HepG2 (cell line): ENCODE results near the gene CMIP. TPM values are rescaled to one million over a fixed set of nuclear protein-coding genes. Genes with fewer than 3 reads are reported as not detected.
A peak's percentile ranks its signal among the peaks of the same experiment; 100 is the strongest.

Source experiments
- ARNTL ChIP-seq: sonication (generic); formaldehyde crosslinking; IDR thresholded peaks from 2 replicates; pipeline ENCODE4 v1.4.0; 2020; ENCODE audit warnings: mild to moderate bottlenecking, missing genetic modification reagents
- ELF4 ChIP-seq: sonication (generic); formaldehyde crosslinking; IDR thresholded peaks from 2 replicates; pipeline ENCODE4 v1.5.0; 2020; ENCODE audit warnings: missing genetic modification reagents, mild to moderate bottlenecking, moderate library complexity, borderline replicate concordance
- ETV6 ChIP-seq: sonication (generic); formaldehyde crosslinking; conservative IDR thresholded peaks from 2 replicates; pipeline ENCODE4 v1.4.0; 2020; ENCODE audit warnings: missing genetic modification reagents
- FUBP1 ChIP-seq: sonication (generic); formaldehyde crosslinking; IDR thresholded peaks from 2 replicates; pipeline ENCODE4 v1.5.1; 2020; ENCODE audit warnings: missing genetic modification reagents, mild to moderate bottlenecking, borderline replicate concordance
- GMEB2 ChIP-seq: IDR thresholded peaks from 2 replicates; pipeline ENCODE4 v1.6.1; 2016; ENCODE audit warnings: missing biosample characterization, missing genetic modification reagents, low read depth
- KIAA2018 ChIP-seq: sonication (generic); formaldehyde crosslinking; IDR thresholded peaks from 2 replicates; pipeline ENCODE4 v1.5.0; 2020; ENCODE audit warnings: mild to moderate bottlenecking, missing genetic modification reagents, borderline replicate concordance
- MIER2 ChIP-seq: IDR thresholded peaks from 2 replicates; pipeline ENCODE4 v1.6.1; 2016; ENCODE audit warnings: missing biosample characterization, missing genetic modification reagents
- NR2F6 ChIP-seq, 2 experiments: IDR thresholded peaks; 2 replicates each; pipeline ENCODE4 v1.6.1; 2016; ENCODE audit warnings: antibody characterized with exemption in 1 of 2, mild to moderate bottlenecking in 1 of 2
- SETDB1 ChIP-seq: sonication (generic); formaldehyde crosslinking; IDR thresholded peaks from 2 replicates; pipeline ENCODE4 v1.5.1; 2020; ENCODE audit warnings: missing genetic modification reagents, mild to moderate bottlenecking, borderline replicate concordance
- SP4 ChIP-seq: sonication (generic); formaldehyde crosslinking; IDR thresholded peaks from 2 replicates; pipeline ENCODE4 v1.8.1; 2023; ENCODE audit warnings: mild to moderate bottlenecking, missing genetic modification reagents
- ZBTB43 ChIP-seq: sonication (generic); formaldehyde crosslinking; conservative IDR thresholded peaks from 2 replicates; pipeline ENCODE4 v1.4.0; 2020; ENCODE audit warnings: missing genetic modification reagents
- ZC3H4 ChIP-seq: sonication (generic); formaldehyde crosslinking; IDR thresholded peaks from 2 replicates; pipeline ENCODE4 v1.4.0; 2020; ENCODE audit warnings: missing genetic modification reagents, borderline replicate concordance
- ZNF562 ChIP-seq: sonication (generic); formaldehyde crosslinking; IDR thresholded peaks from 2 replicates; pipeline ENCODE4 v1.8.0; 2022; ENCODE audit warnings: missing genetic modification reagents, borderline replicate concordance
- ZNF598 ChIP-seq: sonication (generic); formaldehyde crosslinking; IDR thresholded peaks from 2 replicates; pipeline ENCODE4 v1.5.1; 2020; ENCODE audit warnings: mild to moderate bottlenecking, missing genetic modification reagents, borderline replicate concordance
- ZSCAN12 ChIP-seq: sonication (generic); formaldehyde crosslinking; IDR thresholded peaks from 2 replicates; pipeline ENCODE4 v1.9.0; 2021; ENCODE audit warnings: mild to moderate bottlenecking, missing genetic modification reagents
- polyA plus RNA-seq, 8 experiments: library from polyadenylated mRNA; depleted of rRNA in 3 of 8; stranded (reverse) in 7 of 8; unstranded in 1 of 8; fragments of >200 nt; fragmentation: Illumina TruSeq in 4 of 8; extraction: Trizol in 4 of 8; gene quantifications; 2 replicates each; pipeline versions ENCODE4 v1.2.1 to v1.2.3, GENCODE V29; 2011 to 2016; ENCODE audit warnings: low read depth in 4 of 8, missing spikeins in 1 of 8, mixed read lengths in 1 of 8; ENCODE audit not compliant: insufficient read depth in 1 of 8
- total RNA-seq, 5 experiments: library from RNA; depleted of rRNA; stranded (reverse); fragments of >200 nt; fragmentation: Illumina TruSeq; extraction: Trizol; gene quantifications; 2 replicates each; pipeline ENCODE4 v1.2.3, GENCODE V29; 2016; ENCODE audit warnings: low read depth in 1 of 5

Gene CMIP
- total and polyA plus RNA-seq, 2 of the 13 experiments (the other 11 are each of a cell fraction or from before 2014, with no cell fraction given) = 10.9 to 18.1 TPM

GRCh38 chr16:81548876-81549546 lies 104.4 kb downstream of the CMIP start (continued):
- TF ChIP-seq KIAA2018 (CRISPR knock-in tag) (no peak), ZSCAN12 (CRISPR knock-in tag) (no peak), ARNTL (CRISPR knock-in tag) (peak; percentile 71; the same call in 1 of the 2 replicates), ZBTB43 (CRISPR knock-in tag) (no peak), FUBP1 (CRISPR knock-in tag) (no peak), ZC3H4 (CRISPR knock-in tag) (no peak), ELF4 (CRISPR knock-in tag) (no peak), SP4 (CRISPR knock-in tag) (peak; percentile 61), ZNF598 (no peak), MIER2 (no peak), ETV6 (CRISPR knock-in tag) (no peak; the same call in 1 of the 2 replicates), GMEB2 (no peak), NR2F6 (IDR thresholded peaks at IDR 0.05) (peak; percentile 92), NR2F6 (CRISPR knock-in tag; IDR thresholded peaks at IDR 0.05) (peak; percentile 92), SETDB1 (CRISPR knock-in tag) (no peak), ZNF562 (CRISPR knock-in tag) (no peak)
